GM21381 (cell line): ENCODE results near the gene FANCC.

Experiments
- ATAC-seq: cut with Tn5 transposase; IDR thresholded peaks from one replicate; pipeline ENCODE4 v1.9.1; 2021; ENCODE audit warnings: mild to moderate bottlenecking, moderate library complexity; ENCODE audit not compliant: unreplicated experiment

FANCC gene

DNA sequence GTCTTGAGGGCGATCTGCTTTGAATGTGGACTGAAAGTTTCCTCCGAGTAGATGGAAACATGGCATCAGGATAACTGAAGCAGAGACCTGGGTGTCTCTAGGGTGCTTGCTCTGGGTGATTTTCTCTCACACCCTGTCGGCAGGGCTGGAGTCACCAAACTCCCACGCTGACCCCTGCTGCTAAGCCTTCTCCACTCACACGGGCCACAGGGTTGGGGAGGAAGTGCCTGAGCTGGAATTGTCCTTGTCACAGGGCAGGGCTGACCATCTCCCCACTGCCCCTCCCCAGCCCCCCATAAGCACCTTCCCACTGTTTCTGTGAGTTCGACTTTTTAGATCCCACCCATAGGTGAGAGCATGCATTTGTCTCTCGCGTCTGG is 212.9 kb downstream of the FANCC start:
- ATAC-seq = no peak

DNA sequence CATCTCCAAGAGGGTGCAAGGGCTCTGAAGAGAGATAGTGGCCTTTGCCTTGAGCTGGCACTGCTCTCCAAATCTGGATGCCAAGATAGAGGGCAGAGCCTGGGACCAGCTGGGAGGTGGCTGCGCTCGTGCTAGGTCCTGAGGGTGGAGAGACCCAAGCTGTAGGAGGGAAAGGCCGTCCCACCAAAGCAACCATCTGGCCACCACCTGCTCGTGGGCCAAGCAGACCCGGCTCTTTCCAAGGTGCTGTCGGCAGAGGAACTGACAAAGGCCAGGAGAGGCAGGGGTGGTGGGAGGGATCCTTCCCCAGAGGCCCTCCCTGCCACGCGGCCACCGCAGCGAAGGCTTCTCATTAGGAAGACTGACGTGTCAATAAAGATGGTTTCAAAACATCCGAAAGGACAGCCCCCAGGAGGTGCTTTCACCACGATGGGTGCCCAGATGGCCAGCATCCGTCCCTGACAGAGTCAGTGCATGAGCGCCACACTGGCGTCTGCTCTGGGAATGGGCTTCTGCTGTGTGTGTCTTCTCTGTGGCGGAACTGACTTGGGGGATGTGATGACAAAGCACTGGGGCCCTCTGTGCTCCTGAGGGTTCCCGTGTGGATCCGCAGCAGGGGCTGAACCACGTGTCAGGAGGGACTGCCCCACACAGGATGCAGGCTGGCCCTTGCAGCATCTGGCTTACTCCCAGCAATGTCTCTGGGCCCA is 213.5 kb downstream of the FANCC start:
- ATAC-seq = no peak

GRCh38 chr9:95103281-95103771 is 214.2 kb downstream of the FANCC start:
- no peak for ATAC-seq

DNA sequence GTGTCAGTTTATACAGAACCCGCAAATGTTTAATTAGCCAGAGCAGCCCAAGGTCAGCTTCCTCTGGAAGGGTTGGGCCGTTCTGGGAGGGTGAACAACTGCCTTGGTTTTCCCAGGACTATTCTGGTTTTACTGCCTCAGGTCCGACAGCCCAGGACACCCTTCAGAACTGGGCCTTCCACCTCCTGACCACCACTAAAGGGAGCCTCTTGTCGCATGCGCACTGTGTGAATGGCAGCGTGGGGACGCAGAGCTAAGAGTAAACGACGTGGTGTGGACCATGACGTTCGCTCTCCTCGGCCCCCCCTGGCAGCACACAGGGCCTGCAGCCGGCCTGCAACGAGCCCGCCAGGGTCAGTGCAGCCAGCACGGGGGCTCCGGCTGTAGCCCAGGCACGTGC is 214.9 kb downstream of the FANCC start:
- no peak for ATAC-seq

DNA sequence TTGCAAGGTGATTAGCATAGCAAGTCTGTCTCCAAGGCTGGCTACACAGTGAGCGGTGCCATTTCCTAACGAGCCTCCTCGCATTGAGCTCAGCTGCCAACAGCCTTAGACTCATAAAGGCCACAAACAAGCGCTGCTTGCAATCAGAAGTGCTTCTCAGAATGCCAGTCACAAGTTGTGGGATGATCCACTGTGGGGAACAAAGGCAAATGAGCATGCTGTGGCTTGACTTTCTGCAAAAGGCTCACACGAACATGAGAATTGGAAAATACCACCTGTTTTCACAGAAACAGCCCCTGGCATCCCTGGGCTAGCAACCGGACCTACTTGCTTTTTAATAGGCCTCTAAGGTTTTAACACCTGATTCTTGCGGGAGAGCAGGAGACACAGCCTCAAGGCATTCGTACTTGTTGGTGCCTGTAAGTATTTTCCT is 215.5 kb downstream of the FANCC start:
- no peak for ATAC-seq

DNA sequence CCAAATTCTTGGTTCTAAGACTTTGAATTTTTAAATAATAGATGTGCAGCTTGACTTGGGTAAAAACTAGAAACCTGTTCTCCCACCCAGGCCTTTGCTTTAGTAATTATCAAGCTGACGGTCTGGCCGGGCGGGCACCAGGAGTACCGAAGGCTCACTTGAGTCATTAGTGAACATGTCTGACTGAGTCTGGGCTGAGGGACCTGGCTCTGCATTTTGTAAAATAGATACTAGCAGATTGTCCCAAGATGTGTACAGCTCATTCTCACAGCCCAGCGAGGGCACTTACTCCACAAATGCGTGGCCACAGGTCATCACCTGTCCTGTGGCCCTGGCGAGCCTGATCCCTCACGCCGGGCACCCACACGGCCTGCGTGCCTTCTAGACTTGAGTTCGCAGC is 216.2 kb downstream of the FANCC start:
- ATAC-seq = no peak

GRCh38 chr9:95100071-95100627 is 217.4 kb downstream of the FANCC start:
- no peak for ATAC-seq

- ATAC-seq = no peak
Observed at GRCh38 chr9:95099321-95100070, 218.0 kb downstream of the FANCC start.

- no peak for ATAC-seq
Observed at GRCh38 chr9:95098391-95098921, 219.1 kb downstream of the FANCC start.

GRCh38 chr9:95097279-95097678 is 220.2 kb downstream of the FANCC start:
- ATAC-seq = no peak

- no peak for ATAC-seq
Observed at GRCh38 chr9:95096807-95097206, 220.7 kb downstream of the FANCC start.

DNA sequence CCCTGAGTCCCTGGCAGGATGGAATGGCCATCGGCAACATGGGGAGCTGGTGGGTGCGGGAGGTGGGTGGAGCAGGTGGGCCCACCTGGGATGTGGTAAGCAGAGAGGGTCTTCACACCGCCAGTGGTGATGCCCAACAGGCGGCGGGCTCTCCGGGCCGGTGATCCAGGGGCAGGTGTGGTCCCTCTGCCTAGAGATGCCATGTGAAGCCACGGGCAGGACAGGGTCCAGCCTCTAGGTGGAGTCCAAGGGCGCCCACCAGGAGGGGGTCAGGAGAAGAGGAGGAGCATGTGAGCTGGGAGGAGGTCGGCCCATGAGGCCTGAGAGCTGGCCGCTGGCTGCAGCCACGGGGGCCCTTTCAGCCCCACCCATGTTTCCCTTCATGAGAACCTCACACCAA is 221.1 kb downstream of the FANCC start:
- ATAC-seq = no peak

DNA sequence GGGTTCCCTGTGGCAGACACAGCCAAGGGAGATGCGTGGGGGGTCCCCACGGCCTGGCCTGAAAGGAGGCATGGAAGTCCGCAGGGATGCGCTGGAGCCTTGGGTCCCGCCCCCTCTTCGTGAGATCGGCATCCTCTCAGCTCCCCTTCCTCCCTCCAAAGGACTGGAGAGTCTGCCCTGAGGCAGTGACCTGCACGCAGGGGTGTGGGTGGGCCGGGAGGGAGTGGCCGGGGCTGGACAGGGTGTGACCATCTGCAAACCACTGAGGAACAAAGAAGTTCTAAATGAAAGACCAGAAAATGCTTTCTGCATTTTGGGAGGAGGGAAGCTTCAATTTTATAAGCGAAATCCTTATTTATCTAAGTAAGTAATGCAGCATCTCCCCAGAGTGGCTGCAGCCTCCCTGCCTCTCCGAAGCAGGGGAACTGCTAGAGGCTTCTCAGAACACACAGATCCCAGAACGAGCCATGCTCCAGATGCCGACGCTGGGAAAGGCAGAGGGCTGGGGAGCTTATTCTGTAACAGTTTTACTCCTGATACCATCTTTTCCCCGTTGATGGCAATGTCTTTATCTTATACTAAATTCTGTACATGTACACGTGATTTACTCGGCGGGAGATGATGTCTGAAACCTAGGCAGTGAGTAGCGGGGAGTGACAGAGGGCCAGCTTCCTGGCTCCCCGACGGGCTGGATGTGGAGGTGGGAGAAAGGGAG is 221.7 kb downstream of the FANCC start:
- no peak for ATAC-seq

- no peak for ATAC-seq
Observed at GRCh38 chr9:95094002-95094401, 223.5 kb downstream of the FANCC start.

DNA sequence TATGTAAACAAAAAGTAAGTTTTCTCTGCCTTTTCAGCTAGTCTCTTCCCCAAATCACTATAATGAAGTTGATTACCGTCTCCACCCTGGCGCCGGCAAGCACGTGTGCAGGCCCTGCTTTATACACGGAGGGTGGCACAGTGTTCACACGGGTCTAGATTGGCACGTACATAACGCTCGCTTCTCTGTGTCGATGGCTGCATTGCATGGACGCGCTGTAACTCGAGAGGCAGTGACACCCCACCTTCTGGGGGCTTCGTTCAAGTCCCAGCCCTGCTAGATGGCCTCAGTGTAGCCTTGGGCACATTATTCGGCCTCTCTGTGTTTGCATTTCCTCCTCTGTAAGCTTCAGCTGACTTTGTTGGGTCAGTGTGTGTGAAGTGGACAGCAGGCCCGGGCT is 223.9 kb downstream of the FANCC start:
- ATAC-seq = no peak

GRCh38 chr9:95092262-95093072 is 225.0 kb downstream of the FANCC start:
- no peak for ATAC-seq

DNA sequence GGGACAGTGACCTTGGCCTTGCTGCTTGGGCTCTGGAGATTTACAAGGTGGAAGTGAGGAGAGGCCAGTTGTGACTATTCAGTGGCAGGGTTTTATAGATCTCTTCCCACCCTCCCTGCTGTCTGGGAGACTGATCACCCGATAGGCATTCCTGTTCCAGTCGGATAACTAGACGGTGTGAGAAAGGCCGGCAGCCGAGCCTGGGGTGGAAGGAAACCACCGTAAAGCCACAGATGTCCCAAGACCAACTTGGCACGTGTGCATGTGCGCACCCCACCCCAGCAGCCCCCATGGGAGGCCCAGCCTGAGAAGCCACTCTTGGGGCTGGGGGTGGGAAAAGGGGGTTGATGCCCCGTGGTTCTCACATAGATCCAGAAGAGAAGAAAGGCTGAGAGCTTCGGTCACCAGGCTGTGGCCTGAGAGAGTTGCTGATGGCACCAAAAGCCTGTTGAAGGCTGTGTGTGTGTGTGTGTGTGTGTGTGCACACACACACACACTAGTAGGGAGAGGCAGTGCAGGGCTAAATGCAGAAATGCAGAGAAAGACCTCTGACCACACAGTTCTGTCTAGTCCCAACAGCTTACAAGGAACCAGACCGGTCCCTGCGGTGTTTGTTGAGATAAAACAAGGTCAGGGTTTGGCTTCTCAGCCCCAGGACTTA is 225.8 kb downstream of the FANCC start:
- no peak for ATAC-seq

DNA sequence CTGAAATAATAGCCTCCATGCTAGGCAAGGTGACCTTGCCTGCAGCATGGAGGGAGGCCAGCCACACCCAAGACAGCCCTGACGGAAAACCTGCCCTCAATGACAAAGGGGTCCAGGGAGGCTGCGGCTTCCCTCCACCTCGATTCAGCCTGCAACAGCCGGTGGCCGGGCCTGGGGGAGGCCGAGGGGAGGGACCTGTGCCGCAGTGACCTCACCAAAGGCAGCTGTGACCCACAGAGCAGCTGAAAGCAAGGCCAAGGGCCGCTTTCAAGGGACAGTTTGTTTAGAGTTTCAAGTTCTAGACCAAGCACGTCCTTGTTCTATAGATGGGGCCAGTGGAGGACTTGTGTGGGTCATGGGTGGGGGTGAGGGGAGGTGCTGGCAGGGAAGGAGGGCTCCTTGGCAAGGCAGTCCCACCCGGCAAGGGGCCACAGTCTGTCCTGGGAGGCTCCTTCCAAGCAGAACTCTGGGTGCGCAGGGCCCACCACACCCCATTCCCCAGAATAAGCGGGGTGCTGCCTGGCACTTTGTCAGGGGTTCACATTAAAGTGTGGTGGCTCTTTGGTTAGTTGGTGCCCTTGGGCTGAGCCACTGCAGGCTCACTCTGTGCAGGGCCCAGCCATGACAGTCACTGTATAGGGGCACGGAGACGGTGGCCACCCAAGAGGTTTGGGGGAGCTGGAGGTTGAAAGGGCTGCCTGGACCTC is 226.5 kb downstream of the FANCC start:
- no peak for ATAC-seq
